IMR-90 (cell line): ENCODE data around the gene PLEKHG5. TPM values are rescaled to one million over a fixed set of nuclear protein-coding genes. Genes with fewer than 3 reads are reported as not detected.

Source experiments
- ATAC-seq: fragments of 200-7000 bp; cut with Tn5 transposase; 2 replicates; pipeline ENCODE4 v1.9.1; 2020; ENCODE audit warnings: low read depth, mild to moderate bottlenecking, moderate library complexity
- BruUV-seq: library from RNA; stranded (reverse); fragments of 400-500 nt; replicated peaks from 2 replicates; lab custom pipeline; 2021; lab: Mats Ljungman, UMichigan
- CTCF ChIA-PET: fragments of 300-600 bp; formaldehyde crosslinking; extraction: SDS; loops from one replicate; lab custom pipeline; 2021; ENCODE audit warnings: antibody characterized with exemption; lab: Yijun Ruan, JAX
- POLR2A ChIA-PET: fragments of 300-600 bp; sonication (Branson Sonifier 250); formaldehyde crosslinking; loops from one replicate; lab custom pipeline; 2022; ENCODE audit warnings: antibody characterized with exemption; ENCODE audit not compliant: unreplicated experiment; lab: Charles Lee
- DNase-seq: peaks from one replicate; pipeline ENCODE4 v3.0.0; 2013
- H2AFZ ChIP-seq: replicated peaks from 2 replicates; pipeline ENCODE3; 2013; ENCODE audit warnings: low read length, mild to moderate bottlenecking; ENCODE audit not compliant: poor library complexity
- H2AK5ac ChIP-seq: 2 replicates; pipeline ENCODE4 v1.6.1; 2013; ENCODE audit warnings: low read depth, low read length, inconsistent platforms
- H2AK9ac ChIP-seq: replicated peaks from 2 replicates; pipeline ENCODE3; 2013; ENCODE audit warnings: mild to moderate bottlenecking, low read depth, low read length, moderate library complexity; ENCODE audit not compliant: poor library complexity
- H2BK120ac ChIP-seq: 2 replicates; pipeline ENCODE4 v1.6.1; 2013; ENCODE audit warnings: low read depth, low read length, inconsistent platforms
- H2BK15ac ChIP-seq: 3 replicates; pipeline ENCODE4 v1.6.1; 2013; ENCODE audit warnings: low read depth, low read length, inconsistent platforms
- H2BK20ac ChIP-seq: 2 replicates; pipeline ENCODE4 v1.6.1; 2013; ENCODE audit warnings: low read depth, mild to moderate bottlenecking, inconsistent platforms, low read length, moderate library complexity
- H2BK5ac ChIP-seq: 2 replicates; pipeline ENCODE4 v1.6.1; 2013; ENCODE audit warnings: mild to moderate bottlenecking, low read depth, low read length, inconsistent platforms; ENCODE audit not compliant: poor library complexity, severe bottlenecking
- H3K14ac ChIP-seq: replicated peaks from 2 replicates; pipeline ENCODE4 v1.6.1; 2013; ENCODE audit warnings: low read depth, low read length, inconsistent platforms
- H3K18ac ChIP-seq: 2 replicates; pipeline ENCODE4 v1.6.1; 2013; ENCODE audit warnings: low read depth, low read length, control low read depth
- H3K23ac ChIP-seq: 2 replicates; pipeline ENCODE4 v1.6.1; 2013; ENCODE audit warnings: low read depth, low read length, inconsistent platforms
- H3K27ac ChIP-seq: 2 replicates; pipeline ENCODE4 v1.5.1; 2013; ENCODE audit warnings: mild to moderate bottlenecking, control low read depth, low read length; ENCODE audit not compliant: insufficient read depth
- H3K27me3 ChIP-seq: 2 replicates; pipeline ENCODE4 v1.6.1; 2013; ENCODE audit warnings: low read length; ENCODE audit not compliant: control insufficient read depth, insufficient read depth
- H3K36me3 ChIP-seq: 2 replicates; pipeline ENCODE4 v1.6.1; 2013; ENCODE audit warnings: low read length, mixed read lengths; ENCODE audit not compliant: control insufficient read depth, insufficient read depth
- H3K4ac ChIP-seq: 2 replicates; pipeline ENCODE4 v1.6.1; 2013; ENCODE audit warnings: low read depth, low read length, inconsistent platforms
- H3K4me1 ChIP-seq: 2 replicates; pipeline ENCODE4 v1.6.1; 2013; ENCODE audit warnings: low read length, mixed read lengths; ENCODE audit not compliant: control insufficient read depth, insufficient read depth
- H3K4me2 ChIP-seq: 2 replicates; pipeline ENCODE4 v1.6.1; 2013; ENCODE audit warnings: low read depth, mild to moderate bottlenecking, control low read depth, low read length, moderate library complexity
- H3K4me3 ChIP-seq: 2 replicates; pipeline ENCODE4 v1.5.1; 2013; ENCODE audit warnings: low read depth, mild to moderate bottlenecking, control low read depth, low read length, moderate library complexity; ENCODE audit not compliant: insufficient read depth
- H3K56ac ChIP-seq: 2 replicates; pipeline ENCODE4 v1.6.1; 2013; ENCODE audit warnings: low read length, inconsistent platforms; ENCODE audit not compliant: insufficient read depth; ENCODE audit errors: extremely low read depth
- H3K79me1 ChIP-seq, 2 experiments: 2 replicates each; pipeline ENCODE4 v1.6.1; 2013; ENCODE audit warnings: low read length in 2 of 2, inconsistent platforms in 1 of 2, low read depth in 1 of 2
- H3K9ac ChIP-seq: 2 replicates; pipeline ENCODE4 v1.6.1; 2013; ENCODE audit warnings: low read depth, low read length, control low read depth
- H3K9me1 ChIP-seq: 2 replicates; pipeline ENCODE4 v1.6.1; 2013; ENCODE audit warnings: low read length, inconsistent platforms; ENCODE audit not compliant: insufficient read depth
- H3K9me3 ChIP-seq: 2 replicates; pipeline ENCODE4 v1.6.1; 2013; ENCODE audit warnings: low read length; ENCODE audit not compliant: control insufficient read depth, insufficient read depth
- H4K20me1 ChIP-seq: 2 replicates; pipeline ENCODE4 v1.6.1; 2013; ENCODE audit warnings: low read length, inconsistent platforms; ENCODE audit not compliant: insufficient read depth
- H4K5ac ChIP-seq: 2 replicates; pipeline ENCODE4 v1.6.1; 2013; ENCODE audit warnings: mild to moderate bottlenecking, low read depth, low read length, control low read depth
- H4K8ac ChIP-seq, 2 experiments: 2 replicates each; pipeline ENCODE4 v1.6.1; 2013; ENCODE audit warnings: low read depth in 2 of 2, low read length in 2 of 2, control low read depth in 1 of 2, inconsistent platforms in 1 of 2
- H4K91ac ChIP-seq: 2 replicates; pipeline ENCODE4 v1.6.1; 2013; ENCODE audit warnings: low read depth, low read length, inconsistent platforms; ENCODE audit not compliant: insufficient read depth
- FOS ChIP-seq: fragments of 150-350 bp; IDR thresholded peaks from 2 replicates; pipeline ENCODE4 v1.6.1; 2016; ENCODE audit warnings: low read depth, low read length
- WGBS, 2 experiments: methylation state at CpG; one replicate each; pipeline versions ENCODE4 v1.1.5 to v1.1.7; 2013; ENCODE audit warnings: missing lambda C conversion rate in 2 of 2; ENCODE audit not compliant: insufficient read length in 1 of 2; ENCODE audit errors: extremely low coverage in 2 of 2; 5-methylcytosine and 5-hydroxymethylcytosine counted together
- dilution Hi-C: fragments of 300-500 bp; cut with HindIII; formaldehyde crosslinking; loops from one replicate; pipeline ENCODE4 v1.14.3; 2018; ENCODE audit warnings: low sequenced_read_pairs; ENCODE audit not compliant: unreplicated experiment
- in situ Hi-C: fragments of 300-500 bp; cut with MboI; formaldehyde crosslinking; loops from 3 replicates; pipeline ENCODE4 v1.14.3; 2019; ENCODE audit warnings: low sequenced_read_pairs, inconsistent platforms, mixed read lengths
- intact Hi-C: fragments of 100-400 bp; cut with micrococcal nuclease; formaldehyde crosslinking; loops from 2 replicates; pipeline ENCODE4 v1.10.0; 2022
- polyA plus RNA-seq, 3 experiments: library from polyadenylated mRNA; depleted of rRNA; stranded (reverse); fragments of >200 nt; gene quantifications; 2 replicates each; pipeline ENCODE4 v1.2.3, GENCODE V29; 2012; ENCODE audit warnings: low replicate concordance in 1 of 3
- total RNA-seq: library from RNA; depleted of rRNA; stranded (reverse); fragments of >200 nt; gene quantifications from 2 replicates; pipeline ENCODE4 v1.2.3, GENCODE V29; 2012

The PLEKHG5 gene
- total and polyA plus RNA-seq, 2 of the 4 experiments (the other 2 are of a cell fraction): 4.8 to 11.6 TPM

DNA sequence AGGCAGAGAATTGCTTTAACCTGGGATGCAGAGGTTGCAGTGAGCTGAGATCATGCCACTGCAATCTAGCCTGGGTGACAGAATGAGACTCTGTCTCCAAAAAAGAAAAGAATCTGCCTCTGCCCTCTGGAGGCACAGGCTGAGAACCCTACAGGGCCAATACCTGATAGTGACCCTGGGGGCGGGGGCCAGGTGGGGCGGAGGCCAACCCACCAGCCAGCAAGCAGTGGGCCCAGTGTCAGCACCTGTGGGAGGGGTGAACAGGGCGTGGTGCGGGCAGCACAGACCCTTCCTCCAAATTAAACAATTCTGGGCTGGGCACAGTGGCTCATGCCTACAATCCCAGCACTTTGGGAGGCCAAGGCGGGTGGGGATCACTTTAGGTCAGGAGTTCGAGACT is 19.0 kb upstream of the PLEKHG5 start:
- no CpG with 5 or more reads among the region's 6 CpGs for WGBS, 2 experiments
- H3K27ac ChIP-seq: no peak overlapping the region

More for the DNA sequence above, 19.0 kb upstream of the PLEKHG5 start:
- BruUV-seq: no TSS peak
- no peak overlapping the region for H2AK9ac ChIP-seq
- ChIA-PET POLR2A (no interaction called here), CTCF (no interaction called here)
- no peak overlapping the region for H2AFZ ChIP-seq
- H4K5ac ChIP-seq: no peak overlapping the region
- no peaks in the 10 kb centered on the region for H3K36me3 ChIP-seq
- DNase-seq: no peak
- H3K23ac ChIP-seq: no peak overlapping the region
- H3K79me1 ChIP-seq: no peaks in the 10 kb centered on the region
- dilution Hi-C loops: no loop called here
- no peak overlapping the region for H2BK20ac ChIP-seq
- in situ Hi-C loops: no loop called here
- no peak overlapping the region for H3K56ac ChIP-seq
- no peak overlapping the region for H2BK15ac ChIP-seq
- H2BK5ac ChIP-seq: no peak overlapping the region
- H3K18ac ChIP-seq: no peak overlapping the region
- no peak overlapping the region for H4K91ac ChIP-seq
- no peaks in the 10 kb centered on the region for H3K4me1 ChIP-seq
- intact Hi-C loops: no loop called here
- no peak overlapping the region for H3K4me2 ChIP-seq
- H4K8ac ChIP-seq: no peak overlapping the region
- no peak overlapping the region for H3K9ac ChIP-seq
- peaks cover 4% of the 10 kb centered on the region; the same call in 1 of the 2 replicates for H3K27me3 ChIP-seq
- no peak overlapping the region for H3K4me3 ChIP-seq
- no peak overlapping the region for H2AK5ac ChIP-seq
- TF ChIP-seq FOS: no peak
- ATAC-seq: no peak
- no peaks in the 10 kb centered on the region for H3K9me1 ChIP-seq
- no peak overlapping the region for H2BK120ac ChIP-seq
- no peaks in the 10 kb centered on the region for H4K20me1 ChIP-seq
- H3K14ac ChIP-seq: no peak overlapping the region
- no peak overlapping the region for H3K4ac ChIP-seq
- H3K9me3 ChIP-seq: no peaks in the 10 kb centered on the region
